HCT116 (cell line): Measurements from ENCODE around the gene NAA20. TPM values are rescaled to one million over a fixed set of nuclear protein-coding genes. Genes with fewer than 3 reads are reported as not detected.

ENCODE experiments used
- ATAC-seq: fragments of 200-7000 bp; cut with Tn5 transposase; 2 replicates; pipeline ENCODE4 v1.9.1; 2020; ENCODE audit warnings: mild to moderate bottlenecking, moderate library complexity
- BruUV-seq: library from RNA; stranded (reverse); fragments of 400-500 nt; replicated peaks from 2 replicates; lab custom pipeline; 2021; lab: Mats Ljungman, UMichigan
- CTCF ChIA-PET: fragments of 300-600 bp; sonication (Branson Sonifier 250); formaldehyde crosslinking; loops from one replicate; lab custom pipeline; 2021; ENCODE audit warnings: antibody characterized with exemption; lab: Charles Lee
- POLR2A ChIA-PET: fragments of 300-600, 350-600 bp; sonication (Branson Sonifier 250); formaldehyde crosslinking; loops from one replicate; lab custom pipeline; 2021; ENCODE audit warnings: antibody characterized with exemption; lab: Charles Lee
- RAD21 ChIA-PET, 2 experiments: fragments of 300-600 bp; sonication (Branson Sonifier 250); formaldehyde crosslinking; loops; one replicate each; lab custom pipeline; 2023; ENCODE audit warnings: low total read pairs in 2 of 2; ENCODE audit not compliant: uncharacterized antibody in 2 of 2, unreplicated experiment in 2 of 2, low non-redundant PET in 1 of 2; lab: Charles Lee
- DNase-seq: peaks from one replicate; pipeline ENCODE4 v3.0.0-alpha.2; 2010; ENCODE audit warnings: low read depth, low spot score
- H2AFZ ChIP-seq: fragments of 200-600 bp; shearing (Covaris generic), sonication (generic); 2 replicates; pipeline ENCODE4 v1.6.1; 2017; ENCODE audit warnings: low read depth, mixed run types, mixed read lengths, antibody characterized with exemption, low read length; ENCODE audit not compliant: poor library complexity, severe bottlenecking
- H3K27ac ChIP-seq: 2 replicates; pipeline ENCODE4 v1.5.1; 2012; ENCODE audit warnings: low read depth, low read length
- H3K27me3 ChIP-seq: fragments of 200-600 bp; sonication (generic); 2 replicates; pipeline ENCODE4 v1.6.1; 2016; ENCODE audit warnings: mixed run types, low read length, mixed read lengths; ENCODE audit not compliant: insufficient read depth
- H3K36me3 ChIP-seq, 2 experiments: fragments of 200-500 bp in 1 of 2; fragments of 200-600 bp in 1 of 2; sonication (Bioruptor generic) in 1 of 2; sonication (generic) in 1 of 2; 2 replicates each; pipeline versions ENCODE4 v1.5.1 to v1.6.1; 2014 to 2016; ENCODE audit warnings: low read length in 2 of 2, inconsistent platforms in 1 of 2, mixed read lengths in 1 of 2, mixed run types in 1 of 2; ENCODE audit not compliant: insufficient read depth in 2 of 2, control insufficient read depth in 1 of 2
- H3K4me1 ChIP-seq, 2 experiments: fragments of 200-600 bp in 1 of 2; sonication (generic) in 1 of 2; 2 replicates each; pipeline versions ENCODE4 v1.5.1 to v1.6.1; 2012 to 2017; ENCODE audit warnings: low read length in 2 of 2, inconsistent platforms in 1 of 2, mild to moderate bottlenecking in 1 of 2, mixed read lengths in 1 of 2, mixed run types in 1 of 2, moderate library complexity in 1 of 2; ENCODE audit not compliant: insufficient read depth in 2 of 2, control insufficient read depth in 1 of 2
- H3K4me2 ChIP-seq: fragments of 200-600 bp; sonication (generic); 2 replicates; pipeline ENCODE4 v1.6.1; 2017; ENCODE audit warnings: mixed run types, low read length, mixed read lengths
- H3K4me3 ChIP-seq, 2 experiments: fragments of 200-600 bp in 1 of 2; sonication (generic) in 1 of 2; replicated peaks in 1 of 2; 2 replicates each; pipeline ENCODE4 v1.5.1; 2011 to 2016; ENCODE audit warnings: low read length in 2 of 2, control low read depth in 1 of 2, low read depth in 1 of 2, mild to moderate bottlenecking in 1 of 2, mixed read lengths in 1 of 2, mixed run types in 1 of 2
- H3K79me2 ChIP-seq: fragments of 200-600 bp; sonication (generic); 2 replicates; pipeline ENCODE4 v1.6.1; 2017; ENCODE audit warnings: mild to moderate bottlenecking, mixed run types, low read length, moderate library complexity, mixed read lengths; ENCODE audit not compliant: insufficient read depth
- H3K9ac ChIP-seq: fragments of 200-600 bp; sonication (generic); 2 replicates; pipeline ENCODE4 v1.6.1; 2016; ENCODE audit warnings: low read length, mixed read lengths
- H3K9me2 ChIP-seq: fragments of 200-600 bp; sonication (generic), shearing (Covaris generic); 2 replicates; pipeline ENCODE4 v1.6.1; 2017; ENCODE audit warnings: mixed run types, mild to moderate bottlenecking, moderate library complexity; ENCODE audit not compliant: insufficient read depth
- H3K9me3 ChIP-seq, 2 experiments: fragments of 200-500 bp in 1 of 2; fragments of 200-600 bp in 1 of 2; sonication (Bioruptor generic) in 1 of 2; sonication (generic) in 1 of 2; 2 replicates each; pipeline ENCODE4 v1.6.1; 2014 to 2017; ENCODE audit warnings: low read length in 2 of 2, mixed read lengths in 2 of 2, inconsistent platforms in 1 of 2, low read depth in 1 of 2, mild to moderate bottlenecking in 1 of 2, mixed run types in 1 of 2, moderate library complexity in 1 of 2; ENCODE audit not compliant: control insufficient read depth in 1 of 2, insufficient read depth in 1 of 2
- H4K20me1 ChIP-seq: fragments of 200-600 bp; sonication (generic), shearing (Covaris generic); 2 replicates; pipeline ENCODE4 v1.6.1; 2017; ENCODE audit warnings: mixed run types, mild to moderate bottlenecking, moderate library complexity; ENCODE audit not compliant: insufficient read depth
- CBX3 ChIP-seq: IDR thresholded peaks from 2 replicates; pipeline ENCODE4 v1.6.1; 2012; ENCODE audit warnings: low read depth
- CEBPB ChIP-seq: IDR thresholded peaks from 2 replicates; pipeline ENCODE4 v1.6.1; 2012; ENCODE audit warnings: low read depth
- ELF1 ChIP-seq: IDR thresholded peaks from 2 replicates; pipeline ENCODE4 v1.6.1; 2012; ENCODE audit warnings: low read depth, borderline replicate concordance
- EZH2 ChIP-seq: fragments of 200-600 bp; sonication (generic); IDR thresholded peaks from 2 replicates; pipeline ENCODE4 v1.6.1; 2017; ENCODE audit warnings: antibody characterized with exemption, mixed run types
- JUND ChIP-seq: IDR thresholded peaks from 2 replicates; pipeline ENCODE4 v1.6.1; 2012
- POLR2A ChIP-seq: IDR thresholded peaks from 2 replicates; pipeline ENCODE4 v1.7.0; 2011; ENCODE audit warnings: borderline replicate concordance; ENCODE audit not compliant: insufficient read depth, insufficient read length; ENCODE audit errors: extremely low read depth
- POLR2AphosphoS5 ChIP-seq: IDR thresholded peaks from 2 replicates; pipeline ENCODE4 v1.6.1; 2011; ENCODE audit warnings: mild to moderate bottlenecking, low read depth, low read length, moderate library complexity
- RAD21 ChIP-seq: IDR thresholded peaks from 2 replicates; pipeline ENCODE4 v1.6.1; 2012; ENCODE audit warnings: low read depth, mild to moderate bottlenecking
- SRF ChIP-seq: IDR thresholded peaks from 2 replicates; pipeline ENCODE4 v1.6.1; 2012; ENCODE audit warnings: low read depth
- TCF7L2 ChIP-seq: IDR thresholded peaks from 2 replicates; pipeline ENCODE4 v1.7.0; 2011; ENCODE audit warnings: borderline replicate concordance, inconsistent platforms; ENCODE audit not compliant: insufficient read depth, insufficient read length; ENCODE audit errors: extremely low read depth
- intact Hi-C: fragments of 100-400 bp; cut with micrococcal nuclease; formaldehyde crosslinking; loops from 2 replicates; pipeline ENCODE4 v1.10.0; 2022
- total RNA-seq: library from RNA; stranded (reverse); gene quantifications from one replicate; pipeline ENCODE4 v1.2.1, GENCODE V29; 2021; ENCODE audit not compliant: unreplicated experiment
- TF ChIP-seq, protein P1 (sequence below): IDR thresholded peaks from 2 replicates; pipeline ENCODE4 v1.6.1; 2011; ENCODE audit warnings: mild to moderate bottlenecking, low read length, moderate library complexity; ENCODE audit not compliant: insufficient replicate concordance; ENCODE audit errors: extremely low read depth
- TF ChIP-seq, protein P2 (sequence below): IDR thresholded peaks from 2 replicates; pipeline ENCODE4 v1.6.1; 2012

Gene NAA20
- total RNA-seq, 1 experiment from 2014 or later = 71.5 TPM

DNA sequence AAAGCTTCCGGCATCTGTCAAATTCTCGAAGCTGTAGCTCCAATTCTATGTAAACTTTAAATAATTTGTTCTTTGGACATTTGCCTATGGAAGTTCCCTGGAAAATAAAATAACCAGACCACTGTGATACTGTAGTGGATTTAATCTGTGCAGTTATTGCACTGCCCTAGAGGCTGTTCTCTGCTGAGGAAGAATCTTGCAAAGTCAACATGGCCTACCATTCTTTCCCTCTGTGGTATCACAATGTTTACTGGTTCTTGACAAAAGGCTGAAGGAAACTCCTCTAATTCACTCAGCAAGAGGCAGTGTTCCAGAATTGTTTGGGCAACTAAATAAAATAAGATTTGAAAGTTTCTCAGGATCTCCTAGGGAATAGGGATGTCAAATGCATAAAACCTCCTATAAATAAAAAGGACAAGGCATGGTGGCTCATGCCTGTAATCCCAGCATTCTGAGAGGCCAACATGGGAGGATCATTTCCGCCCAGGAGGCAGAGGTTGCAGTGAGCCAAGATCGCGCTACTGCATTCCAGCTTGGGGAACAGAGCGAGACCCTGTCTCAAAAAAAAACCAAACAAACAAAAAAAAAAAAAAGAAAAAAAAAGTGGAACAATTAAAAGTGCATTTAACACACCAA, 22.7 kb downstream of the NAA20 start:
- intact Hi-C loops = no loop called here
- POLR2A ChIA-PET = no interaction called here
- no TSS peak for BruUV-seq

GRCh38 chr20:20051767-20052073, 34.6 kb downstream of the NAA20 start:
- RAD21 ChIA-PET = no interaction called here
- intact Hi-C loops = no loop called here
- Histone ChIP-seq H3K4me1 (peaks cover 9 to 15% of the 10 kb centered on the region in 2 experiments; a peak in 3 of 4 replicates), H2AFZ (peak overlapping the region; percentile 29), H4K20me1 (no peaks in the 10 kb centered on the region), H3K9me2 (no peaks in the 10 kb centered on the region), H3K4me2 (peak overlapping the region; percentile 81)
- DNase-seq = no peak
- TF ChIP-seq POLR2AphosphoS5 (no peak), CBX3 (no peak), RAD21 (no peak), JUND (no peak), TCF7L2 (no peak), SRF (no peak), CEBPB (no peak)
- TF ChIP-seq, protein P1, sequence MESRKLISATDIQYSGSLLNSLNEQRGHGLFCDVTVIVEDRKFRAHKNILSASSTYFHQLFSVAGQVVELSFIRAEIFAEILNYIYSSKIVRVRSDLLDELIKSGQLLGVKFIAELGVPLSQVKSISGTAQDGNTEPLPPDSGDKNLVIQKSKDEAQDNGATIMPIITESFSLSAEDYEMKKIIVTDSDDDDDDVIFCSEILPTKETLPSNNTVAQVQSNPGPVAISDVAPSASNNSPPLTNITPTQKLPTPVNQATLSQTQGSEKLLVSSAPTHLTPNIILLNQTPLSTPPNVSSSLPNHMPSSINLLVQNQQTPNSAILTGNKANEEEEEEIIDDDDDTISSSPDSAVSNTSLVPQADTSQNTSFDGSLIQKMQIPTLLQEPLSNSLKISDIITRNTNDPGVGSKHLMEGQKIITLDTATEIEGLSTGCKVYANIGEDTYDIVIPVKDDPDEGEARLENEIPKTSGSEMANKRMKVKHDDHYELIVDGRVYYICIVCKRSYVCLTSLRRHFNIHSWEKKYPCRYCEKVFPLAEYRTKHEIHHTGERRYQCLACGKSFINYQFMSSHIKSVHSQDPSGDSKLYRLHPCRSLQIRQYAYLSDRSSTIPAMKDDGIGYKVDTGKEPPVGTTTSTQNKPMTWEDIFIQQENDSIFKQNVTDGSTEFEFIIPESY = no peak
- TF ChIP-seq, all 23 proteins: peak for 0
- CTCF ChIA-PET = no interaction called here
- Histone ChIP-seq H3K4me3 (peak overlapping the region; percentile 85 to 95), H3K9me3 (no peaks in the 10 kb centered on the region), H3K36me3 (peaks cover 23 to 25% of the 10 kb centered on the region in 2 experiments), H3K27me3 (no peaks in the 10 kb centered on the region), H3K79me2 (peaks cover 21% of the 10 kb centered on the region), H3K27ac (peak overlapping the region; percentile 68), H3K9ac (peak overlapping the region; percentile 83)
- ATAC-seq = peak; percentile 30
- POLR2A ChIA-PET = interaction anchor here (0.8 to 1.5 kb wide), 4 partner anchors 9 to 18 kb away, joined by 3 to 4 read pairs (median 3); no protein-coding TSS in a partner anchor
- no TSS peak for BruUV-seq

More for the DNA sequence above, 22.7 kb downstream of the NAA20 start:
- DNase-seq (no peak), ATAC-seq (no peak)
- Histone ChIP-seq H3K9me2 (no peaks in the 10 kb centered on the region), H3K27me3 (no peaks in the 10 kb centered on the region), H3K36me3 (peaks cover 38 to 78% of the 10 kb centered on the region in 2 experiments), H3K79me2 (no peaks in the 10 kb centered on the region), H3K4me2 (no peak overlapping the region), H4K20me1 (no peaks in the 10 kb centered on the region), H3K9me3 (no peaks in the 10 kb centered on the region), H3K9ac (no peak overlapping the region), H3K27ac (no peak overlapping the region), H3K4me1 (no peaks in the 10 kb centered on the region), H3K4me3 (no peak overlapping the region), H2AFZ (no peak overlapping the region)
- ChIA-PET CTCF (no interaction called here), RAD21 (no interaction called here)
- TF ChIP-seq RAD21 (no peak), POLR2A (no peak), CBX3 (no peak), ELF1 (no peak), EZH2 (no peak), SRF (no peak)
- TF ChIP-seq, protein P2, sequence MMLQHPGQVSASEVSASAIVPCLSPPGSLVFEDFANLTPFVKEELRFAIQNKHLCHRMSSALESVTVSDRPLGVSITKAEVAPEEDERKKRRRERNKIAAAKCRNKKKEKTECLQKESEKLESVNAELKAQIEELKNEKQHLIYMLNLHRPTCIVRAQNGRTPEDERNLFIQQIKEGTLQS = no peak
